NCI-H345 treated with DMSO at 0.1 percent for 48 hours (cell line): ENCODE results near the gene SH3PXD2A.
"Not testable (repeated sequence)": the region's sequence is repeated elsewhere in the genome, so short reads cannot be mapped to it uniquely, and the experiment has no call there.

Source experiments
- DNase-seq: peaks from one replicate; lab custom pipeline; 2025; ENCODE audit not compliant: unreplicated experiment; lab: John Stamatoyannopoulos, UW

SH3PXD2A gene

GRCh38 chr10:103613616-103614015, 241.8 kb downstream of the SH3PXD2A start:
- DNase-seq = no peak

GRCh38 chr10:103612462-103613365, 242.7 kb downstream of the SH3PXD2A start:
- DNase-seq = no peak

GRCh38 chr10:103610921-103611511, 244.4 kb downstream of the SH3PXD2A start:
- no peak for DNase-seq

GRCh38 chr10:103610083-103610472, 245.3 kb downstream of the SH3PXD2A start:
- DNase-seq = no peak

GRCh38 chr10:103609231-103610082, 245.9 kb downstream of the SH3PXD2A start:
- no peak for DNase-seq

GRCh38 chr10:103608056-103608455, 247.3 kb downstream of the SH3PXD2A start:
- DNase-seq = not testable (repeated sequence)

GRCh38 chr10:103607051-103607450, 248.3 kb downstream of the SH3PXD2A start:
- not testable (repeated sequence) for DNase-seq

GRCh38 chr10:103606097-103606438, 249.3 kb downstream of the SH3PXD2A start:
- not testable (repeated sequence) for DNase-seq

- no peak for DNase-seq
Measured at GRCh38 chr10:103605359-103606096, 249.8 kb downstream of the SH3PXD2A start.

- no peak for DNase-seq
Measured at GRCh38 chr10:103603382-103603781, 252.0 kb downstream of the SH3PXD2A start.

- no peak for DNase-seq
Measured at GRCh38 chr10:103602852-103603155, 252.6 kb downstream of the SH3PXD2A start.

GRCh38 chr10:103602028-103602851, 253.1 kb downstream of the SH3PXD2A start:
- DNase-seq = no peak

- DNase-seq = no peak
Measured at GRCh38 chr10:103600956-103601569, 254.3 kb downstream of the SH3PXD2A start.

- DNase-seq = no peak
Measured at GRCh38 chr10:103600325-103600724, 255.1 kb downstream of the SH3PXD2A start.

- DNase-seq = no peak
Measured at GRCh38 chr10:103599907-103600306, 255.5 kb downstream of the SH3PXD2A start.

- DNase-seq = no peak
Measured at GRCh38 chr10:103599211-103599610, 256.2 kb downstream of the SH3PXD2A start.

GRCh38 chr10:103598654-103599115, 256.7 kb downstream of the SH3PXD2A start:
- peak; percentile 23 for DNase-seq

GRCh38 chr10:103597003-103597402, 258.4 kb downstream of the SH3PXD2A start:
- no peak for DNase-seq

- no peak for DNase-seq
Measured at GRCh38 chr10:103595933-103596726, 259.2 kb downstream of the SH3PXD2A start.
